Esophagus squamous epithelium (tissue), 4 donors: Measurements from ENCODE around the gene SEC14L1.

Experiments
- CTCF ChIP-seq, 6 experiments: fragments of 450-650 bp in 4 of 6; fragments of 200-600 bp in 2 of 6; sonication (generic) in 2 of 6; IDR thresholded peaks; one replicate each; pipeline ENCODE4 v1.5.1; 2016 to 2019; ENCODE audit warnings: antibody characterized with exemption in 6 of 6, mild to moderate bottlenecking in 4 of 6, moderate library complexity in 4 of 6
- POLR2A ChIP-seq, 4 donors: fragments of 450-650 bp; IDR thresholded peaks; one replicate each; pipeline ENCODE4 v1.6.1; 2017; ENCODE audit warnings: antibody characterized with exemption in 4 of 4, mild to moderate bottlenecking in 4 of 4, moderate library complexity in 3 of 4

- TF ChIP-seq CTCF (IDR thresholded peaks at IDR 0.05) (no peak), POLR2A (IDR thresholded peaks at IDR 0.05) (no peak)
Measured at GRCh38 chr17:77143306-77143705, 2.5 kb downstream of the SEC14L1 start.
